ENCODE results near the gene ARHGEF1. TPM values are rescaled to one million over a fixed set of nuclear protein-coding genes. Genes with fewer than 3 reads are reported as not detected.

Gene ARHGEF1
- total and polyA plus RNA-seq, 2 donors (not counting 1 experiment from before 2014, with no cell fraction given): 646 to 886 TPM

DNA sequence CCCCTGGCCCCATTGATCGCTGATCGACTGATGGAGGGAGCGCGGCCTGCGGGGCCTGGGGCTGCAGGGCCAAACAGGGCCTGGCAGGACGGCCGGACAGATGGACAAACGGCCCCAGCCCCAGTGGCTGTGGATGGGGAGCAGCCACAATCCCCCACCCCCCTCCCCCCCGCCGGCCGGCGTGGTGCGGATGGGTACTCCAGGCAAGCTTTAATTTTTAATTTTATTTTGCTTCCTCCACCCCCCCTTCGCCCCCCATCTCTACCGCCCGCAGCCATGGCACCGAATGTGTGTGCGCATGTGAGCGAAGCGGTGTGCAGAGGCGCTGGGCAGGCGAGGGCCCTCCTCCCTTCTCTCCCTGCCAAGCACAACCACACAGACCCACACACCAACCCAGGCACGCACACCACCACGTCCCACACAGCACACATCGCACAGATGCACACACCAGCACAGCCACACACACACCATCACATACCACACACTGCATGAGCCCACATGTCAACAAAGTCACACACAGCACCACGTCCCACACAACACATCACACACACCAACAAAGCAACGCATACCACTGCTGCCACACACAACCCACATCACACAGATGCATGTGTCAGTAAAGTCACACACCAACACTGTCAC is 32.9 kb downstream of the ARHGEF1 start:
- Histone ChIP-seq H3K4me1 (ENCODE audit: control insufficient read depth in 2 of 2, insufficient read depth in 2 of 2, low read length in 2 of 2) (peaks cover 46 to 50% of the 10 kb centered on the region in 2 donors), H3K79me2 (ENCODE audit: control insufficient read depth, insufficient read depth, low read length) (no peaks in the 10 kb centered on the region), H3K4me3 (ENCODE audit: control extremely low read depth in 1 of 5, extremely low read depth in 1 of 5, insufficient read depth in 1 of 5, low read depth in 2 of 5, low read length in 4 of 5) (no peak overlapping the region), H3K9ac (ENCODE audit: low read length) (peak overlapping the region; percentile 57), H3K27me3 (replicated peaks in 1 of 4; ENCODE audit: control extremely low read depth in 1 of 4, control insufficient read depth in 3 of 4, insufficient read depth in 4 of 4, low read length in 3 of 4) (peaks cover 0 to 65% (median 42%) of the 10 kb centered on the region in 4 experiments), H2AFZ (ENCODE audit: insufficient read depth, low read depth, low read length, poor library complexity, severe bottlenecking) (no peak overlapping the region), H3K27ac (ENCODE audit: low read length in 2 of 2) (no peak overlapping the region), H3K9me3 (ENCODE audit: control extremely low read depth in 1 of 3, control insufficient read depth in 2 of 3, insufficient read depth in 1 of 3, low read length in 2 of 3) (peaks cover 0 to 26% (median 0%) of the 10 kb centered on the region in 3 donors), H3K4me2 (replicated peaks; ENCODE audit: low read depth, low read length, poor library complexity, severe bottlenecking) (peak overlapping the region; percentile 83), H4K20me1 (ENCODE audit: control insufficient read depth, insufficient read depth, low read length, poor library complexity, severe bottlenecking) (peaks cover 42% of the 10 kb centered on the region), H3K36me3 (replicated peaks in 1 of 2; ENCODE audit: control extremely low read depth in 1 of 2, control insufficient read depth in 1 of 2, extremely low read depth in 1 of 2, insufficient read depth in 2 of 2, low read length in 1 of 2) (no peaks in the 10 kb centered on the region)
- Mint-ChIP-seq H3K27ac (no peak overlapping the region), H3K4me1 (peaks cover 32% of the 10 kb centered on the region), H3K27me3 (peaks cover 18% of the 10 kb centered on the region), H3K9me3 (ENCODE audit: insufficient read depth) (no peaks in the 10 kb centered on the region), H3K4me3 (no peak overlapping the region)
- 44% methylated on average over 22 of the region's 27 CpGs for WGBS (ENCODE audit: insufficient coverage)
- ChIA-PET POLR2A (no interaction called here), CTCF (no interaction called here)
- intact Hi-C loops (cut with micrococcal nuclease): loop anchor here (2.0 kb wide), 1 partner anchor 13 kb away; the partner anchor contains the start of gene ERFL
- TF ChIP-seq EZH2 (IDR thresholded peaks at IDR 0.05; ENCODE audit: borderline replicate concordance, insufficient read depth, low read depth, low read length, poor library complexity, severe bottlenecking): no peak
- TF ChIP-seq, protein P1, sequence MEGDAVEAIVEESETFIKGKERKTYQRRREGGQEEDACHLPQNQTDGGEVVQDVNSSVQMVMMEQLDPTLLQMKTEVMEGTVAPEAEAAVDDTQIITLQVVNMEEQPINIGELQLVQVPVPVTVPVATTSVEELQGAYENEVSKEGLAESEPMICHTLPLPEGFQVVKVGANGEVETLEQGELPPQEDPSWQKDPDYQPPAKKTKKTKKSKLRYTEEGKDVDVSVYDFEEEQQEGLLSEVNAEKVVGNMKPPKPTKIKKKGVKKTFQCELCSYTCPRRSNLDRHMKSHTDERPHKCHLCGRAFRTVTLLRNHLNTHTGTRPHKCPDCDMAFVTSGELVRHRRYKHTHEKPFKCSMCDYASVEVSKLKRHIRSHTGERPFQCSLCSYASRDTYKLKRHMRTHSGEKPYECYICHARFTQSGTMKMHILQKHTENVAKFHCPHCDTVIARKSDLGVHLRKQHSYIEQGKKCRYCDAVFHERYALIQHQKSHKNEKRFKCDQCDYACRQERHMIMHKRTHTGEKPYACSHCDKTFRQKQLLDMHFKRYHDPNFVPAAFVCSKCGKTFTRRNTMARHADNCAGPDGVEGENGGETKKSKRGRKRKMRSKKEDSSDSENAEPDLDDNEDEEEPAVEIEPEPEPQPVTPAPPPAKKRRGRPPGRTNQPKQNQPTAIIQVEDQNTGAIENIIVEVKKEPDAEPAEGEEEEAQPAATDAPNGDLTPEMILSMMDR (IDR thresholded peaks at IDR 0.05): no peak
- ATAC-seq (ENCODE audit: low read depth) (no peak), DNase-seq (peak; percentile 21)

DNA sequence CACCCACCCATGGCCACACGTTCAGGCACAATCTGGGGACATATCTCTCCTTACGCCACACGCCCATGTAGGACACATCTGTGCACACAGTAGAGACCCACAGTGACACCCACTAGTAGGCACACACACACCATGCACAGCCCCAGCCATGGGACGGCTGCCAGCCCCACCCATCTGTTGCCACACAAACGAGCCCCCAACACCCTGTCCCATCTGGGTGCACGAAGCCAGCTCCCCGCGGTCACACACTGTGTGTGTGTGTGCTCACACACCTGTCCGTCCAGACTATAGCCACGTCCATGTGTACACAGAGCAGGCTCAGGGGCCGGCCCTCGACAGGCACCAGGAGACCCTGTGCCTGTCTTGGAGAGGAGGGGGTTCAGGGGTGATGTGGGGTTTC is 34.7 kb downstream of the ARHGEF1 start:
- ChIA-PET CTCF (no interaction called here), POLR2A (interaction anchor here (0.8 kb wide), 1 partner anchor 16 kb away, joined by 7 read pairs; no protein-coding TSS in a partner anchor)
- Histone ChIP-seq H3K36me3 (replicated peaks in 1 of 2; ENCODE audit: control extremely low read depth in 1 of 2, control insufficient read depth in 1 of 2, extremely low read depth in 1 of 2, insufficient read depth in 2 of 2, low read length in 1 of 2) (no peaks in the 10 kb centered on the region), H3K27ac (ENCODE audit: low read length in 2 of 2) (no peak overlapping the region), H3K4me2 (replicated peaks; ENCODE audit: low read depth, low read length, poor library complexity, severe bottlenecking) (no peak overlapping the region), H2AFZ (ENCODE audit: insufficient read depth, low read depth, low read length, poor library complexity, severe bottlenecking) (no peak overlapping the region), H3K4me3 (ENCODE audit: control extremely low read depth in 1 of 5, extremely low read depth in 1 of 5, insufficient read depth in 1 of 5, low read depth in 2 of 5, low read length in 4 of 5) (no peak overlapping the region), H4K20me1 (ENCODE audit: control insufficient read depth, insufficient read depth, low read length, poor library complexity, severe bottlenecking) (peaks cover 26% of the 10 kb centered on the region), H3K9me3 (ENCODE audit: control extremely low read depth in 1 of 3, control insufficient read depth in 2 of 3, insufficient read depth in 1 of 3, low read length in 2 of 3) (peaks cover 0 to 29% (median 0%) of the 10 kb centered on the region in 3 donors), H3K4me1 (ENCODE audit: control insufficient read depth in 2 of 2, insufficient read depth in 2 of 2, low read length in 2 of 2) (peaks cover 52 to 55% of the 10 kb centered on the region in 2 donors), H3K79me2 (ENCODE audit: control insufficient read depth, insufficient read depth, low read length) (no peaks in the 10 kb centered on the region), H3K27me3 (replicated peaks in 1 of 4; ENCODE audit: control extremely low read depth in 1 of 4, control insufficient read depth in 3 of 4, insufficient read depth in 4 of 4, low read length in 3 of 4) (peaks cover 0 to 71% (median 45%) of the 10 kb centered on the region in 4 experiments), H3K9ac (ENCODE audit: low read length) (no peak overlapping the region)
- Mint-ChIP-seq H3K27ac (no peak overlapping the region), H3K9me3 (ENCODE audit: insufficient read depth) (no peaks in the 10 kb centered on the region), H3K4me1 (peaks cover 30% of the 10 kb centered on the region), H3K4me3 (no peak overlapping the region), H3K27me3 (peaks cover 18% of the 10 kb centered on the region)
- TF ChIP-seq, protein P1 (IDR thresholded peaks at IDR 0.05): no peak
- no peak for TF ChIP-seq EZH2 (IDR thresholded peaks at IDR 0.05; ENCODE audit: borderline replicate concordance, insufficient read depth, low read depth, low read length, poor library complexity, severe bottlenecking)
- intact Hi-C loops (cut with micrococcal nuclease): no loop called here
- no peak for ATAC-seq (ENCODE audit: low read depth)
- 73% methylated on average over 9 of the region's 12 CpGs for WGBS (ENCODE audit: insufficient coverage)
- no peak for DNase-seq
